ENCODE results near the gene GATAD2B.

DNA sequence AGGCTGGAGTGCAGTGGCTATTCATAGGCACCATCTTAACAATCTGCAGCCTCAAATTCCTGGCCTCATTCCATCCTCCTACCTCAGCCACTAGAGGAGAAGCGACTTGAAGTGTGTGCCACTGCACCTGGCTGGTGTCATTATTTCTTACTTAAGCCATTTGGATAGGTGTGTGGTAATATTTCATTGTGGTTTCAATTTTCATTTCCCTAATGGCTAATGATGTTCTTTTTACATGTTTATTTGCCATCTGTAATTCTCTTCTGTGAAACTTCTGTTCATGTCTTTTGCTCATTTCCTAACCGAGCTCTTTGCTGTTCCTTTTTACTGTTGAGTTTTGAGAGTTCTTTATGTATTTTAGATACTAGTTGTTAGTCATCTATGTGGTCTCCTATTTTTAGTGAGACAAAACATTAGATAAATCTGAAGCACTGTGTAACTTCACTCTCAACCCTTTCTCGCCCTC lies 80.7 kb downstream of the GATAD2B start:
- TF ChIP-seq ZNF302 (CRISPR knock-in tag; IDR thresholded peaks at IDR 0.05) (no peak), POLR2A (IDR thresholded peaks at IDR 0.05; ENCODE audit: low read length) (no peak), BHLHE40 (IDR thresholded peaks at IDR 0.05; ENCODE audit: low read depth, low read length) (no peak), TFCP2L1 (CRISPR knock-in tag; IDR thresholded peaks at IDR 0.05) (no peak)
